COLO668 (cell line): ENCODE results near the gene BTD.

Source experiments
- DNase-seq: peaks from one replicate; lab custom pipeline; 2025; ENCODE audit not compliant: unreplicated experiment; lab: John Stamatoyannopoulos, UW

BTD gene

GRCh38 chr3:15664144-15664543 lies 62.6 kb downstream of the BTD start:
- DNase-seq = no peak

DNA sequence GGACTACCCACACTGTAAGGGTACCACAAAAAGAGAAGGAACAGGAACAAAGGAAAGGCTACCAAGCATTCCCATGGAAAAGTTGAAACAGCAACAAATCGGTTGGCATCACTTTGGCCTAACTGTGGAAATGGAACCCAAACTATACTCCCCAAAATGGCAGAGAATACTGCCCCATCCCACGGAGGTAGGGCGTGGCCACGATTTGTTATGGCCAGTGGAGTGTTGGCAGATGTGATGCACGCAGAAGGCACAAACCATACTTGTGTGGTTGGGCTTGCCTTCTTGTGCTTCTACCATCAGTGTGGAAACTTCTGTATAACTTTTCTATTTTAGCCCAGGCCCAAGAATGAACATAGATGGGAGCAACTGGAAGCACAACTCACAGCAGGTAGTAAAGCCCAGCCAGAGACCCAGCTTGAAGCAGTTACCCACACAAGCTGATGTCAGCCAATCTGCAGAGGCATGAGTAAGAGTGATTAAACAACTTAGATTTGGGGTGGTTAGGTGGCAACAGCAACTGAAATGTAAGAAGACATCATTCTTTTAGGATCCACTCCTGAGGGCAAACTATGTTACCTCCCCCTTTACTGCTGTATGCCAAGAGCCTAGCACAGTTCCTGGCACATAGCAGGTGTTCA lies 64.1 kb downstream of the BTD start:
- DNase-seq = no peak

DNA sequence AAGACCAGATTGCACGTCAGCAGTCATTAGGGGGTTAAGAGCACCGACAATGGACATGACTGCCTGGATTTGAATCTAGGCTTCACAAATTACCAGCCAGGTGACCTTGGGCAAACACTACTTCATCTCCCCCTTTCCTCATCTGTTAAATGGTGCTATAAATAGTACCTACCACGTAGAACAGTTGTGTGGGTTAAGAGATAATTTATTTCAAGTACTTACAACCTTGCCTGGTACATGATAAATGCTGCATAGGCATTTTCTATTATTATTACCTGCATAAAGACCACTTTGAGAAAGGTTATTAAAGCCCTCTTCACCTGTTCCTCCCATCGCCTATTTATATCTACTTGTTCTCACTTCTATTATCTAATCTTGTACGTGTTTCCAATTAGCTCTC lies 64.7 kb downstream of the BTD start:
- no peak for DNase-seq

GRCh38 chr3:15667484-15667883 lies 65.9 kb downstream of the BTD start:
- DNase-seq = no peak

DNA sequence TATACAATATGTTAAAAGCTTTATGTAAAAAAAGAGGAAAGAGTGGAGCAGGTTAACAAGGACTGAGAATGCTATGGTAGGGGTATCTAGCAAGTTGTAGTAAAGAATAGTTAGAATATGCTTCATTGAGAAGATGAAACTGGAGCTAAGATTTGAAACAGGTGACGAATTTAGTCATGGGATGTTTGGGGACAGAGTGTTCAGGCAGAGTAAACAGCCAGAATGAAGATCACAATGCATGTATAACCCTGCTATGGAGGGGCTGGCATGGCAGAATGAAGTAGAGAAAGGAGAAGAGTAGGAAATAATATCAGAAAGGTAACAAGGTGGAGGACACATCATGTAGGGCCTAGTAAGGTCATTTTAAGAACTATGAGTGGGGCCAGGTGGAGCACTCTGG lies 72.0 kb downstream of the BTD start:
- DNase-seq = no peak

DNA sequence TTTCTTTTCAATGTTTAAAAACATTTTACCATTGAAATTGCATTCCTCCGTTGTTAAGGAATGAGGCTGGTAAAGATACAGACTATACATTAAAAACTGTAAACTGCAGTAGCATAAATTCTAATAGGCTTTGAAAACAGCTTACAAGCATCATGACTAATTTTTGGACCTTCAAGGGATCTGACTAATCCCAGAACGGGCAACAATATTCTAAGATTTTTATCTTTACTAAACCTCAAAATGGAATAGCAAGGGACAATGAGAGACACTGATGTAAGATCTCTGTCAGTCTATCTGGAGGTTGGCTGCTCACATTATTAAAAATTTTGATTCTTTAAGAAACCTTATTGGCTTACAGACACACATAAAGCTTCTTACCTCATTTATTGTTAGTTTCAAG lies 74.7 kb downstream of the BTD start:
- DNase-seq = no peak

- no peak for DNase-seq
Measured at GRCh38 chr3:15679306-15679705, 77.8 kb downstream of the BTD start.

DNA sequence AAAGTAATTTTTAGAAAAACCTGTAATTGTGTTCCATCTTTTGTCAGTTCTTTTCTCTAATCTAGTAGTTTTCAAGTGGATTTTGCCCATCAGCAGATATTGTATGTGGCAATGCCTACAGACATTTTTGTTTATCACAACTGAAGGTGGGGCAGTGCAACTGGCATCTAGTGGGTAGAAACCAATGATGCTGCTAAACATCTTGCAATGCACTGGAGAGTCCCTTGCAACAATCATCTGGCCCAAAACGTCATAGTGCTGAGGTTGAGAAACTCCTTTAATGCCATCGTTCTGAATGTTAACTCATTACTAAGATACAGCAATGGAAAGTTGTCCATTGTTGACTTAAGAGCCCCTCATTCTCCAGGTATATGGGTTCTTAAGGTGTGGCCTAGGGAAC lies 80.1 kb downstream of the BTD start:
- no peak for DNase-seq

DNA sequence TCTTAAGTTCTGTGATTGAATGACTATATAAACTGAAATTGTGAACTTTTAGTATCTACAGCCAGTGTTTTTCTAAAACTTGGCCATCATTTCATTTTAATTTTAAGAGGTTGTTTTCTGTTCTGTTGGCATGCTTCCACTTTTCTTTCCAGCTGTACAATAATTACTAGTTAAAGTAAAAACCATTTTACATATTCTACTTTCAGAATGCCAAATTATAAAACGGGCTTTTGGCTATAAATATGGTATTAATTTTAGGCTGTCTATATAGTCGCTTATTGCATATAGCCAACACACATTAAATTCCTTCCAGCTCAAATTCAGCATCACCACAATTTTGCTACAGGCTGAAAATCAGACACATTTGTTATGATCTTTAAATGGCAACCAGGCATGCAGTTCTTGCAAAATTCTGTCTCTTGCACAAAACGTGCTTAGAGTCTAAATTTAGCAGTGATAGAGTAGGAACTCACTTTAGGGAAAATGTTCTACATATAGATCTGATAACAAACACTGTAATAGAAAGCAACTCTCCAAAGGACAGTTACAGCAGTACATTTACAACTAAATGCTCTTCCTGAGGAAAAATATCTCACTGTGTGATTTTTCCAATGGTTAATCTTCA lies 81.1 kb downstream of the BTD start:
- no peak for DNase-seq

- DNase-seq = no peak
Measured at GRCh38 chr3:15683253-15683652, 81.7 kb downstream of the BTD start.

DNA sequence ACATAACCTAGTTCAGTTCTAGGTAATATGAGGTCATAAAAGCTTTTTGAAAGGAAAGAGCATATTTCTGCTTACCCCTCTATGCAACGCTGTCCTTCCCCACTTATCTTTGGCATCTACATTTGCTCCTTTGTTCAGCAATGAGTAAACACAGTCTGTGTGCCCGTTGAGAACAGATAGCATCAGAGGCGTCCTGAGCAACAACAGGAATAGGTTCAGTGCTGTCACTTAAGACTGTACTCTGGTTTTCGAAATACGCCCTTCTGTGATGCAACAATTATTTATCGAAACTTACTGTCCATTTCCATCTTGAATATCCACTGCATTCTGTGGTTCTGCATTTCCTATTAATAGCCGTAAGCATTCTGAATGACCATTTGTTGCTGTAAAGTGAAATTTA lies 84.4 kb downstream of the BTD start:
- DNase-seq = no peak

DNA sequence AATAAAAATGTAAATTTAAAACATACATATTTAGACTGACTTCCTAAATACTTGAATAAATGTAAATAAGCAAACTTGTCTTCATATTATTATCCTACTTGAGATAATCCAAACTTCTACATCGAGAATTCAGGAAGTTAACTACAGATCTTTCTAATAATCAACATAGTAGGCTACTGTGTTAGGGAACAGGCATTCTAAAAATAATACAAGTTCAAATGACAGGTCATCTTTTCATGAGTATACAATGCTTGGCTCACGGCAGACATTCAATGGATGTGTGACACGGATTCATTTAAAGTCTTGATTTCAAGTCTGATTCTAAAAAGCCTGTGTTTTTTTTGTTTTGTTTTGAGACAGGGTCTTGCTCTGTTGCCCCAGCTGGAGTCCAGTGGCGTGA lies 88.7 kb downstream of the BTD start:
- DNase-seq = no peak

DNA sequence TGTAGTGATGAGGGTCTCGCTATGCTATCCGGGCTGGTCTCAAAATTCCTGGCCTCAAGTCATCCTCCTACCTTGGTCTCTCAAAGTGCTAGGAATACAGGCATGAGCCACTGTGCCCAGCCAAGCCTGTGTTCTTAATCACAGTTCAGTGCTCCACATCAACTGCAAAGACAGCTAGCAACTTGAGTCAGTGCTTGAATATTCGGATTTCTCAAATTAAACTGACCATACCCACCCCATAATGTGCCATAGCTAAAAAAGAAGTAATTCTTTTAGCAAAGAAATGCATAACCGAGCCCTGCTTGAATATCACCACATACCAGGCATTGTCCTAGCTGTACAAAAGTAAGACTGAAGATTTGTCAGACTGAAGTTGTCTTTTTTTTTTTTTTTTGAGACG lies 89.2 kb downstream of the BTD start:
- DNase-seq = no peak

- DNase-seq = no peak
Measured at GRCh38 chr3:15693355-15693754, 91.8 kb downstream of the BTD start.

- no peak for DNase-seq
Measured at GRCh38 chr3:15694628-15695027, 93.1 kb downstream of the BTD start.
